ENCODE data around the gene GRM5. TPM values are rescaled to one million over a fixed set of nuclear protein-coding genes. Genes with fewer than 3 reads are reported as not detected.
A peak's percentile ranks its signal among the peaks of the same experiment; 100 is the strongest.

Gene GRM5
- total and polyA plus RNA-seq, 2 donors = 0.01 to 0.53 TPM

- H3K36me3 ChIP-seq (ENCODE audit: insufficient read depth) = no peaks in the 10 kb centered on the region
- H3K27ac ChIP-seq (ENCODE audit: low read depth) = no peak overlapping the region
- DNase-seq (ENCODE audit: extremely low spot score) = no peak
- H3K4me3 ChIP-seq (ENCODE audit: low read depth, low read length) = no peak overlapping the region
- 66% methylated on average over 4 of the region's 4 CpGs for WGBS
- H3K4me1 ChIP-seq (ENCODE audit: insufficient read depth) = no peaks in the 10 kb centered on the region
These were observed 550.8 kb downstream of the GRM5 start for GRCh38 chr11:88515002-88515401.

GRCh38 chr11:88511006-88511405, 554.8 kb downstream of the GRM5 start:
- WGBS = 85% methylated on average over 1 of the region's 1 CpG

GRCh38 chr11:88508759-88509581, 556.8 kb downstream of the GRM5 start:
- Histone ChIP-seq H3K4me1 (ENCODE audit: insufficient read depth) (no peaks in the 10 kb centered on the region), H3K4me3 (ENCODE audit: low read depth, low read length) (peak overlapping the region; percentile 29), H3K36me3 (ENCODE audit: insufficient read depth) (no peaks in the 10 kb centered on the region), H3K27ac (ENCODE audit: low read depth) (no peak overlapping the region)
- WGBS = 12% methylated on average over 84 of the region's 84 CpGs
- DNase-seq (ENCODE audit: extremely low spot score) = no peak

More at GRCh38 chr11:88511006-88511405, 554.8 kb downstream of the GRM5 start:
- Histone ChIP-seq H3K27ac (ENCODE audit: low read depth) (no peak overlapping the region), H3K36me3 (ENCODE audit: insufficient read depth) (no peaks in the 10 kb centered on the region), H3K4me1 (ENCODE audit: insufficient read depth) (no peaks in the 10 kb centered on the region), H3K4me3 (ENCODE audit: low read depth, low read length) (no peak overlapping the region)
- no peak for DNase-seq (ENCODE audit: extremely low spot score)

GRCh38 chr11:88508418-88508758, 557.4 kb downstream of the GRM5 start:
- 46% methylated on average over 23 of the region's 23 CpGs for WGBS
- H3K27ac ChIP-seq (ENCODE audit: low read depth) = no peak overlapping the region
- no peaks in the 10 kb centered on the region for H3K36me3 ChIP-seq (ENCODE audit: insufficient read depth)
- no peaks in the 10 kb centered on the region for H3K4me1 ChIP-seq (ENCODE audit: insufficient read depth)
- no peak for DNase-seq (ENCODE audit: extremely low spot score)
- H3K4me3 ChIP-seq (ENCODE audit: low read depth, low read length) = peak overlapping the region; percentile 29

- Histone ChIP-seq H3K36me3 (ENCODE audit: insufficient read depth) (no peaks in the 10 kb centered on the region), H3K4me3 (ENCODE audit: low read depth, low read length) (no peak overlapping the region), H3K4me1 (ENCODE audit: insufficient read depth) (no peaks in the 10 kb centered on the region), H3K27ac (ENCODE audit: low read depth) (no peak overlapping the region)
- 87% methylated on average over 11 of the region's 11 CpGs for WGBS
- no peak for DNase-seq (ENCODE audit: extremely low spot score)
These were observed 557.9 kb downstream of the GRM5 start for GRCh38 chr11:88507771-88508417.

GRCh38 chr11:88501541-88501940, 564.2 kb downstream of the GRM5 start:
- H3K36me3 ChIP-seq (ENCODE audit: insufficient read depth) = no peaks in the 10 kb centered on the region
- H3K27ac ChIP-seq (ENCODE audit: low read depth) = no peak overlapping the region
- DNase-seq (ENCODE audit: extremely low spot score) = no peak
- 49% methylated on average over 2 of the region's 2 CpGs for WGBS
- H3K4me1 ChIP-seq (ENCODE audit: insufficient read depth) = no peaks in the 10 kb centered on the region
- no peak overlapping the region for H3K4me3 ChIP-seq (ENCODE audit: low read depth, low read length)

- Histone ChIP-seq H3K36me3 (ENCODE audit: insufficient read depth) (no peaks in the 10 kb centered on the region), H3K4me1 (ENCODE audit: insufficient read depth) (no peaks in the 10 kb centered on the region), H3K27ac (ENCODE audit: low read depth) (no peak overlapping the region), H3K4me3 (ENCODE audit: low read depth, low read length) (no peak overlapping the region)
- no peak for DNase-seq (ENCODE audit: extremely low spot score)
- WGBS = 98% methylated on average over 2 of the region's 2 CpGs
These were observed 569.9 kb downstream of the GRM5 start for GRCh38 chr11:88495836-88496235.

- Histone ChIP-seq H3K27ac (ENCODE audit: low read depth) (no peak overlapping the region), H3K4me3 (ENCODE audit: low read depth, low read length) (no peak overlapping the region), H3K4me1 (ENCODE audit: insufficient read depth) (no peaks in the 10 kb centered on the region), H3K36me3 (ENCODE audit: insufficient read depth) (no peaks in the 10 kb centered on the region)
- WGBS = 94% methylated on average over 2 of the region's 2 CpGs
- DNase-seq (ENCODE audit: extremely low spot score) = no peak
These were observed 570.9 kb downstream of the GRM5 start for GRCh38 chr11:88494848-88495247.

- Histone ChIP-seq H3K4me1 (ENCODE audit: insufficient read depth) (no peaks in the 10 kb centered on the region), H3K27ac (ENCODE audit: low read depth) (no peak overlapping the region), H3K4me3 (ENCODE audit: low read depth, low read length) (no peak overlapping the region), H3K36me3 (ENCODE audit: insufficient read depth) (no peaks in the 10 kb centered on the region)
- DNase-seq (ENCODE audit: extremely low spot score) = no peak
These were observed 574.1 kb downstream of the GRM5 start for GRCh38 chr11:88491674-88492073.

GRCh38 chr11:88489030-88489429, 576.8 kb downstream of the GRM5 start:
- no peak overlapping the region for H3K27ac ChIP-seq (ENCODE audit: low read depth)
- no peaks in the 10 kb centered on the region for H3K4me1 ChIP-seq (ENCODE audit: insufficient read depth)
- H3K4me3 ChIP-seq (ENCODE audit: low read depth, low read length) = no peak overlapping the region
- no peak for DNase-seq (ENCODE audit: extremely low spot score)
- WGBS = 73% methylated on average over 2 of the region's 2 CpGs
- H3K36me3 ChIP-seq (ENCODE audit: insufficient read depth) = no peaks in the 10 kb centered on the region

GRCh38 chr11:88487646-88488045, 578.1 kb downstream of the GRM5 start:
- no peaks in the 10 kb centered on the region for H3K36me3 ChIP-seq (ENCODE audit: insufficient read depth)
- H3K27ac ChIP-seq (ENCODE audit: low read depth) = no peak overlapping the region
- no peak for DNase-seq (ENCODE audit: extremely low spot score)
- no peak overlapping the region for H3K4me3 ChIP-seq (ENCODE audit: low read depth, low read length)
- 95% methylated on average over 1 of the region's 1 CpG for WGBS
- no peaks in the 10 kb centered on the region for H3K4me1 ChIP-seq (ENCODE audit: insufficient read depth)

GRCh38 chr11:88484873-88485621, 580.7 kb downstream of the GRM5 start:
- Histone ChIP-seq H3K36me3 (ENCODE audit: insufficient read depth) (no peaks in the 10 kb centered on the region), H3K4me1 (ENCODE audit: insufficient read depth) (no peaks in the 10 kb centered on the region), H3K27ac (ENCODE audit: low read depth) (no peak overlapping the region), H3K4me3 (ENCODE audit: low read depth, low read length) (no peak overlapping the region)
- WGBS = 88% methylated on average over 6 of the region's 6 CpGs
- DNase-seq (ENCODE audit: extremely low spot score) = no peak

GRCh38 chr11:88482871-88483301, 582.9 kb downstream of the GRM5 start:
- Histone ChIP-seq H3K27ac (ENCODE audit: low read depth) (no peak overlapping the region), H3K4me3 (ENCODE audit: low read depth, low read length) (no peak overlapping the region), H3K36me3 (ENCODE audit: insufficient read depth) (no peaks in the 10 kb centered on the region), H3K4me1 (ENCODE audit: insufficient read depth) (no peaks in the 10 kb centered on the region)
- DNase-seq (ENCODE audit: extremely low spot score) = no peak
- WGBS = 84% methylated on average over 2 of the region's 2 CpGs

- 24% methylated on average over 1 of the region's 1 CpG for WGBS
- no peak overlapping the region for H3K4me3 ChIP-seq (ENCODE audit: low read depth, low read length)
- DNase-seq (ENCODE audit: extremely low spot score) = peak; percentile 69
- no peaks in the 10 kb centered on the region for H3K4me1 ChIP-seq (ENCODE audit: insufficient read depth)
- no peaks in the 10 kb centered on the region for H3K36me3 ChIP-seq (ENCODE audit: insufficient read depth)
- no peak overlapping the region for H3K27ac ChIP-seq (ENCODE audit: low read depth)
These were observed 585.6 kb downstream of the GRM5 start for GRCh38 chr11:88480223-88480622.
